Endothelial cell of umbilical vein (primary cell): ENCODE results near the gene GLT8D1. TPM values are rescaled to one million over a fixed set of nuclear protein-coding genes. Genes with fewer than 3 reads are reported as not detected.

Experiments
- BruUV-seq: library from RNA; stranded (reverse); fragments of 400-500 nt; replicated peaks from 2 replicates; lab custom pipeline; 2021; lab: Mats Ljungman, UMichigan
- CTCF ChIA-PET: fragments of 300-600, 350-600 bp; sonication (Branson Sonifier 250); formaldehyde crosslinking; loops from one replicate; lab custom pipeline; 2021; ENCODE audit warnings: antibody characterized with exemption, inconsistent platforms; lab: Charles Lee
- POLR2A ChIA-PET: fragments of 300-600, 350-600 bp; sonication (Branson Sonifier 250); formaldehyde crosslinking; loops from one replicate; lab custom pipeline; 2021; ENCODE audit warnings: antibody characterized with exemption, inconsistent platforms; lab: Charles Lee
- DNase-seq: peaks from one replicate; pipeline ENCODE4 v3.0.0-alpha.2; 2011; ENCODE audit warnings: low read depth, low spot score
- FAIRE-seq: peaks from 2 replicates; lab custom pipeline; 2011; peaks lifted over from hg19 to GRCh38; lab: Jason Lieb, UNC
- H2AFZ ChIP-seq: 2 replicates; pipeline ENCODE4 v1.6.0; 2012; ENCODE audit warnings: low read depth, low read length, control low read depth, inconsistent platforms
- H3K27ac ChIP-seq: 2 replicates; pipeline ENCODE4 v1.5.1; 2011; ENCODE audit warnings: low read depth, mild to moderate bottlenecking, control low read depth, low read length, moderate library complexity; ENCODE audit not compliant: insufficient read depth
- H3K27me3 ChIP-seq, 2 experiments: 2 replicates each; pipeline versions ENCODE4 v1.6.0 to v1.6.1; 2011; ENCODE audit warnings: low read length in 2 of 2, mixed read lengths in 1 of 2; ENCODE audit not compliant: control insufficient read depth in 2 of 2, insufficient read depth in 2 of 2
- H3K36me3 ChIP-seq, 2 experiments: 2 replicates in 1 of 2; 3 replicates in 1 of 2; pipeline ENCODE4 v1.5.1; 2011; ENCODE audit warnings: low read length in 2 of 2, mild to moderate bottlenecking in 1 of 2, moderate library complexity in 1 of 2; ENCODE audit not compliant: control insufficient read depth in 2 of 2, insufficient read depth in 2 of 2; ENCODE audit errors: extremely low read depth in 1 of 2
- H3K4me1 ChIP-seq: 3 replicates; pipeline ENCODE4 v1.5.1; 2011; ENCODE audit warnings: mild to moderate bottlenecking, low read length; ENCODE audit not compliant: control insufficient read depth, insufficient read depth; ENCODE audit errors: extremely low read depth
- H3K4me2 ChIP-seq: 2 replicates; pipeline ENCODE4 v1.6.1; 2011; ENCODE audit warnings: low read length, control low read depth, mixed read lengths; ENCODE audit not compliant: insufficient read depth
- H3K4me3 ChIP-seq, 3 experiments: fragments of 200-600 bp in 1 of 3; sonication (generic), shearing (Covaris generic) in 1 of 3; replicated peaks in 1 of 3; 2 replicates each; pipeline ENCODE4 v1.5.1; 2011 to 2016; ENCODE audit warnings: control low read depth in 3 of 3, low read length in 3 of 3, mild to moderate bottlenecking in 2 of 3, inconsistent platforms in 1 of 3, low read depth in 1 of 3, moderate library complexity in 1 of 3; ENCODE audit not compliant: insufficient read depth in 1 of 3
- H3K79me2 ChIP-seq: 2 replicates; pipeline ENCODE4 v1.6.0; 2012; ENCODE audit warnings: low read length, inconsistent platforms; ENCODE audit not compliant: control insufficient read depth, insufficient read depth
- H3K9ac ChIP-seq: replicated peaks from 2 replicates; pipeline ENCODE3; 2011; ENCODE audit warnings: low read length, control low read depth; ENCODE audit not compliant: insufficient read depth; ENCODE audit errors: extremely low read depth
- H3K9me1 ChIP-seq: replicated peaks from 3 replicates; pipeline ENCODE4 v1.6.0; 2011; ENCODE audit warnings: mild to moderate bottlenecking, low read length; ENCODE audit not compliant: control insufficient read depth, insufficient read depth; ENCODE audit errors: extremely low read depth
- H3K9me3 ChIP-seq: replicated peaks from 2 replicates; pipeline ENCODE4 v1.5.1; 2012; ENCODE audit warnings: low read length, inconsistent platforms; ENCODE audit not compliant: control insufficient read depth, insufficient read depth
- H4K20me1 ChIP-seq: replicated peaks from 2 replicates; pipeline ENCODE3; 2011; ENCODE audit warnings: mild to moderate bottlenecking, low read length; ENCODE audit not compliant: control insufficient read depth, insufficient read depth; ENCODE audit errors: extremely low read depth
- EZH2 ChIP-seq: IDR thresholded peaks from 2 replicates; pipeline ENCODE4 v1.6.1; 2012; ENCODE audit warnings: borderline replicate concordance, low read depth, mild to moderate bottlenecking, moderate library complexity, low read length, inconsistent platforms; ENCODE audit not compliant: severe bottlenecking
- FOS ChIP-seq: IDR thresholded peaks from 2 replicates; pipeline ENCODE4 v1.6.1; 2011; ENCODE audit warnings: mild to moderate bottlenecking, low read length, moderate library complexity, borderline replicate concordance; ENCODE audit not compliant: insufficient read depth
- GATA2 ChIP-seq: IDR thresholded peaks from 2 replicates; pipeline ENCODE4 v1.7.0; 2011; ENCODE audit warnings: low read depth, mild to moderate bottlenecking, moderate library complexity, mixed read lengths, low read length; ENCODE audit not compliant: insufficient read length, insufficient read depth
- JUN ChIP-seq: IDR thresholded peaks from 2 replicates; pipeline ENCODE4 v1.6.1; 2011; ENCODE audit warnings: borderline replicate concordance, low read depth; ENCODE audit not compliant: insufficient read length, insufficient read depth
- MAX ChIP-seq: IDR thresholded peaks from 2 replicates; pipeline ENCODE4 v1.6.1; 2011; ENCODE audit not compliant: insufficient read depth, insufficient read length
- MYC ChIP-seq: IDR thresholded peaks from one replicate; pipeline ENCODE4 v1.6.1; 2011; ENCODE audit warnings: mild to moderate bottlenecking, low read depth, low read length
- POLR2A ChIP-seq: IDR thresholded peaks from 2 replicates; pipeline ENCODE4 v1.6.1; 2012; ENCODE audit warnings: low read depth, mild to moderate bottlenecking, control low read depth, low read length
- POLR2AphosphoS5 ChIP-seq: IDR thresholded peaks from 2 replicates; pipeline ENCODE4 v1.6.1; 2012; ENCODE audit warnings: low read depth, mild to moderate bottlenecking, control low read depth, low read length, moderate library complexity; ENCODE audit not compliant: insufficient read depth
- dilution Hi-C: fragments of 300-500 bp; cut with MboI; formaldehyde crosslinking; loops from one replicate; pipeline ENCODE4 v1.15.0; 2019; ENCODE audit warnings: low sequenced_read_pairs; ENCODE audit not compliant: extremely low pct_ligation_motif_present
- intact Hi-C: fragments of 100-400 bp; cut with micrococcal nuclease; formaldehyde crosslinking; loops from one replicate; pipeline ENCODE4 v1.10.0; 2022
- polyA plus RNA-seq, 4 experiments: library from polyadenylated mRNA; depleted of rRNA in 3 of 4; stranded (reverse) in 3 of 4; unstranded in 1 of 4; fragments of >200 nt; gene quantifications; 2 replicates each; pipeline versions ENCODE4 v1.2.1 to v1.2.3, GENCODE V29; 2011 to 2012; ENCODE audit warnings: missing spikeins in 1 of 4
- total RNA-seq: library from RNA; stranded (reverse); gene quantifications from 2 replicates; pipeline ENCODE4 v1.2.3, GENCODE V29; 2021
- TF ChIP-seq, protein P1 (sequence below), 2 donors: IDR thresholded peaks; 1 replicate in 1 of 2; 2 replicates in 1 of 2; pipeline ENCODE4 v1.5.1; 2011; ENCODE audit warnings: low read length in 2 of 2, mild to moderate bottlenecking in 2 of 2, moderate library complexity in 2 of 2, control low read depth in 1 of 2, inconsistent platforms in 1 of 2, low read depth in 1 of 2; ENCODE audit not compliant: insufficient read depth in 1 of 2; ENCODE audit errors: extremely low read depth in 1 of 2

The GLT8D1 gene
- total and polyA plus RNA-seq, 2 donors (not counting 3 experiments of a cell fraction or from before 2014, with no cell fraction given), result 63.7 to 73.5 TPM

GRCh38 chr3:52682016-52682415 lies 23.6 kb downstream of the GLT8D1 start:
- no peak for TF ChIP-seq GATA2
- no peak for TF ChIP-seq JUN
- TF ChIP-seq FOS, result no peak
- no peak for TF ChIP-seq POLR2AphosphoS5
- TF ChIP-seq, protein P1, sequence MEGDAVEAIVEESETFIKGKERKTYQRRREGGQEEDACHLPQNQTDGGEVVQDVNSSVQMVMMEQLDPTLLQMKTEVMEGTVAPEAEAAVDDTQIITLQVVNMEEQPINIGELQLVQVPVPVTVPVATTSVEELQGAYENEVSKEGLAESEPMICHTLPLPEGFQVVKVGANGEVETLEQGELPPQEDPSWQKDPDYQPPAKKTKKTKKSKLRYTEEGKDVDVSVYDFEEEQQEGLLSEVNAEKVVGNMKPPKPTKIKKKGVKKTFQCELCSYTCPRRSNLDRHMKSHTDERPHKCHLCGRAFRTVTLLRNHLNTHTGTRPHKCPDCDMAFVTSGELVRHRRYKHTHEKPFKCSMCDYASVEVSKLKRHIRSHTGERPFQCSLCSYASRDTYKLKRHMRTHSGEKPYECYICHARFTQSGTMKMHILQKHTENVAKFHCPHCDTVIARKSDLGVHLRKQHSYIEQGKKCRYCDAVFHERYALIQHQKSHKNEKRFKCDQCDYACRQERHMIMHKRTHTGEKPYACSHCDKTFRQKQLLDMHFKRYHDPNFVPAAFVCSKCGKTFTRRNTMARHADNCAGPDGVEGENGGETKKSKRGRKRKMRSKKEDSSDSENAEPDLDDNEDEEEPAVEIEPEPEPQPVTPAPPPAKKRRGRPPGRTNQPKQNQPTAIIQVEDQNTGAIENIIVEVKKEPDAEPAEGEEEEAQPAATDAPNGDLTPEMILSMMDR (IDR thresholded peaks at IDR 0.05; ENCODE audit: extremely low read depth in 1 of 2, insufficient read depth in 1 of 2, low read depth in 1 of 2, low read length in 2 of 2), result no peak
- no peak for TF ChIP-seq POLR2A
- TF ChIP-seq MYC, result no peak
- TF ChIP-seq MAX, result no peak
- TF ChIP-seq EZH2, result no peak
- Histone ChIP-seq H3K27ac (no peak overlapping the region), H3K9me1 (no peaks in the 10 kb centered on the region), H3K9ac (no peak overlapping the region), H2AFZ (no peak overlapping the region), H3K4me3 (no peak overlapping the region), H3K36me3 (peaks cover 13 to 17% of the 10 kb centered on the region in 2 experiments), H3K9me3 (no peaks in the 10 kb centered on the region), H3K79me2 (peaks cover 67% of the 10 kb centered on the region), H3K27me3 (no peaks in the 10 kb centered on the region), H3K4me2 (no peak overlapping the region), H3K4me1 (peaks cover 9% of the 10 kb centered on the region), H4K20me1 (peaks cover 2% of the 10 kb centered on the region)
- intact Hi-C loops (loop anchor here (5.0 to 10.0 kb wide), 2 partner anchors 207 to 255 kb away; no protein-coding TSS in a partner anchor), dilution Hi-C loops (no loop called here)
- ChIA-PET POLR2A (no interaction called here), CTCF (interaction anchor here (0.7 to 1.4 kb wide), 4 partner anchors 11 to 270 kb away, joined by 3 read pairs; no protein-coding TSS in a partner anchor)
- BruUV-seq, result no TSS peak
- FAIRE-seq, result peak; percentile 55
- peak; percentile 62 for DNase-seq
